ENCODE data around the gene PLXNB3. TPM values are rescaled to one million over a fixed set of nuclear protein-coding genes. Genes with fewer than 3 reads are reported as not detected.

The PLXNB3 gene
- total and polyA plus RNA-seq, 2 of the 13 experiments (the other 11 are each of a cell fraction or from before 2014, with no cell fraction given) = 3.0 to 6.9 TPM

- TF ChIP-seq GMEB1 (CRISPR knock-in tag; IDR thresholded peaks at IDR 0.05; ENCODE audit: borderline replicate concordance) (no peak), ZNF318 (CRISPR knock-in tag; IDR thresholded peaks at IDR 0.05) (no peak), ZNF292 (CRISPR knock-in tag; IDR thresholded peaks at IDR 0.05; ENCODE audit: borderline replicate concordance, low read depth) (no peak; the same call in 1 of the 2 replicates), HNF4G (IDR thresholded peaks at IDR 0.05; ENCODE audit: borderline replicate concordance, low read depth, low read length) (no peak; the same call in 1 of the 2 replicates), HNF4G (CRISPR knock-in tag; IDR thresholded peaks at IDR 0.05; ENCODE audit: borderline replicate concordance, low read depth) (0 out of 2 replicates have a peak, but pooled peaks have one; percentile 50), AKNA (CRISPR knock-in tag; IDR thresholded peaks at IDR 0.05; ENCODE audit: borderline replicate concordance) (no peak), NCOA2 (CRISPR knock-in tag; IDR thresholded peaks at IDR 0.05) (peak; percentile 69), KAT2B (IDR thresholded peaks at IDR 0.05; ENCODE audit: borderline replicate concordance, low read depth, low read length) (no peak), SYNCRIP (IDR thresholded peaks at IDR 0.05; ENCODE audit: insufficient read depth, low read depth, low read length) (no peak), TOE1 (CRISPR knock-in tag; IDR thresholded peaks at IDR 0.05) (no peak), FOXA1 (IDR thresholded peaks at IDR 0.05) (no peak), FOXA1 (CRISPR knock-in tag; IDR thresholded peaks at IDR 0.05) (no peak), EZH2 (conservative IDR thresholded peaks at IDR 0.05; ENCODE audit: low read depth, low read length) (no peak)
These were observed 37.5 kb upstream of the PLXNB3 start (continued) for GRCh38 chrX:153726286-153727122.

Data from HepG2 (cell line).